ENCODE data around the gene PTN. TPM values are rescaled to one million over a fixed set of nuclear protein-coding genes. Genes with fewer than 3 reads are reported as not detected.

PTN gene
- total and polyA plus RNA-seq, 9 of the 15 experiments (the other 6 are each of a cell fraction or from before 2014, with no cell fraction given), result not detected

- TF ChIP-seq SLC30A9 (CRISPR knock-in tag; IDR thresholded peaks at IDR 0.05) (no peak), ZNF75A (CRISPR knock-in tag; IDR thresholded peaks at IDR 0.05) (peak; percentile 84), SRSF3 (IDR thresholded peaks at IDR 0.05; ENCODE audit: insufficient read depth, low read length) (no peak), HMGN3 (IDR thresholded peaks at IDR 0.05; ENCODE audit: borderline replicate concordance, extremely low read depth, insufficient read length, low read depth, low read length) (no peak), NR2F6 (CRISPR knock-in tag; IDR thresholded peaks at IDR 0.05) (no peak), E4F1 (CRISPR knock-in tag; IDR thresholded peaks at IDR 0.05; ENCODE audit: borderline replicate concordance) (peak; percentile 64; the same call in 1 of the 2 replicates), SAFB2 (IDR thresholded peaks at IDR 0.05; ENCODE audit: borderline replicate concordance, low read depth, low read length, severe bottlenecking) (no peak), ZNF740 (CRISPR knock-in tag; IDR thresholded peaks at IDR 0.05) (no peak), ZNF740 (tag; IDR thresholded peaks at IDR 0.05) (peak in 1 of 2 experiments; percentile 95; a peak in 2 of 4 replicates), ZNF395 (CRISPR knock-in tag; IDR thresholded peaks at IDR 0.05) (peak; percentile 53), NFXL1 (CRISPR knock-in tag; IDR thresholded peaks at IDR 0.05) (peak; percentile 92), HNRNPL (IDR thresholded peaks at IDR 0.05; ENCODE audit: low read depth, low read length) (no peak), ZNF431 (CRISPR knock-in tag; IDR thresholded peaks at IDR 0.05) (no peak), ZNF79 (CRISPR knock-in tag; IDR thresholded peaks at IDR 0.05; ENCODE audit: low read depth) (peak; percentile 98), JUN (IDR thresholded peaks at IDR 0.05; ENCODE audit: borderline replicate concordance, low read depth, low read length) (no peak), JUN (CRISPR knock-in tag; IDR thresholded peaks at IDR 0.05; ENCODE audit: borderline replicate concordance) (no peak), CEBPG (CRISPR knock-in tag; IDR thresholded peaks at IDR 0.05) (no peak), CEBPG (tag; conservative IDR thresholded peaks at IDR 0.05 in 1 of 2, IDR thresholded peaks at IDR 0.05 in 1 of 2) (no peak), ZNF280A (IDR thresholded peaks at IDR 0.05; ENCODE audit: low read depth, partially characterized antibody) (no peak)
These were observed 2.4 kb upstream of the PTN start (continued) for GRCh38 chr7:137345799-137346449.
